GM21360 (cell line): ENCODE data around the gene CRYL1.
A peak's percentile ranks its signal among the peaks of the same experiment; 100 is the strongest.

Experiments
- ATAC-seq: cut with Tn5 transposase; IDR thresholded peaks from one replicate; pipeline ENCODE4 v1.9.1; 2021; ENCODE audit warnings: mild to moderate bottlenecking, moderate library complexity; ENCODE audit not compliant: unreplicated experiment

CRYL1 gene

GRCh38 chr13:20528452-20528851 is 2.8 kb upstream of the CRYL1 start:
- peak; percentile 42 for ATAC-seq

GRCh38 chr13:20526664-20527063 is 1.0 kb upstream of the CRYL1 start:
- ATAC-seq = no peak

- no peak for ATAC-seq
Measured at GRCh38 chr13:20525144-20525600, 485 bp downstream of the CRYL1 start.

GRCh38 chr13:20521364-20522115 is 4.1 kb downstream of the CRYL1 start:
- no peak for ATAC-seq

GRCh38 chr13:20519875-20520274 is 5.8 kb downstream of the CRYL1 start:
- ATAC-seq = no peak

- ATAC-seq = no peak
Measured at GRCh38 chr13:20518660-20519100, 7.0 kb downstream of the CRYL1 start.

GRCh38 chr13:20514866-20515265 is 10.8 kb downstream of the CRYL1 start:
- no peak for ATAC-seq

GRCh38 chr13:20513466-20513995 is 12.1 kb downstream of the CRYL1 start:
- no peak for ATAC-seq

GRCh38 chr13:20512042-20512683 is 13.5 kb downstream of the CRYL1 start:
- ATAC-seq = no peak

GRCh38 chr13:20506696-20507095 is 19.0 kb downstream of the CRYL1 start:
- ATAC-seq = no peak

- no peak for ATAC-seq
Measured at GRCh38 chr13:20505405-20506366, 20.0 kb downstream of the CRYL1 start.

- ATAC-seq = no peak
Measured at GRCh38 chr13:20503088-20504083, 22.3 kb downstream of the CRYL1 start.

- ATAC-seq = no peak
Measured at GRCh38 chr13:20501592-20501991, 24.1 kb downstream of the CRYL1 start.

GRCh38 chr13:20501120-20501519 is 24.5 kb downstream of the CRYL1 start:
- no peak for ATAC-seq

- no peak for ATAC-seq
Measured at GRCh38 chr13:20499986-20500385, 25.7 kb downstream of the CRYL1 start.

GRCh38 chr13:20498659-20499058 is 27.0 kb downstream of the CRYL1 start:
- ATAC-seq = no peak

GRCh38 chr13:20498129-20498528 is 27.5 kb downstream of the CRYL1 start:
- ATAC-seq = no peak

- no peak for ATAC-seq
Measured at GRCh38 chr13:20497006-20497775, 28.5 kb downstream of the CRYL1 start.
